ENCODE data around the gene CLCNKA. TPM values are rescaled to one million over a fixed set of nuclear protein-coding genes. Genes with fewer than 3 reads are reported as not detected.
A peak's percentile ranks its signal among the peaks of the same experiment; 100 is the strongest.
"Not testable (repeated sequence)": the region's sequence is repeated elsewhere in the genome, so short reads cannot be mapped to it uniquely, and the experiment has no call there.

Gene CLCNKA
- not detected for total RNA-seq

- Mint-ChIP-seq H3K36me3 (ENCODE audit: insufficient read depth) (no peaks in the 10 kb centered on the region), H3K4me1 (ENCODE audit: low read depth) (no peaks in the 10 kb centered on the region), H3K4me3 (no peak within 1 kb of the TSS), H3K9me3 (no peaks in the 10 kb centered on the region), H3K27me3 (ENCODE audit: low read depth) (no peaks in the 10 kb centered on the region)
- ATAC-seq (no peak), DNase-seq (no peak)
These were observed at the start of gene CLCNKA for GRCh38 chr1:16021681-16022080. Gene CLCNKA (plus strand): TSS chr1:16022036. CDS start chr1:16022620, 584 bp downstream.

GRCh38 chr1:15972409-15972808 lies 49.4 kb upstream of the CLCNKA start:
- no peaks in the 10 kb centered on the region for H3K27me3 Mint-ChIP-seq (ENCODE audit: low read depth)
- H3K9me3 Mint-ChIP-seq: no peaks in the 10 kb centered on the region
- no peak overlapping the region for H3K4me3 Mint-ChIP-seq
- H3K36me3 Mint-ChIP-seq (ENCODE audit: insufficient read depth): peaks cover 39% of the 10 kb centered on the region
- ATAC-seq (no peak), DNase-seq (no peak)
- H3K4me1 Mint-ChIP-seq (ENCODE audit: low read depth): peaks cover 62% of the 10 kb centered on the region

- Mint-ChIP-seq H3K27me3 (ENCODE audit: low read depth) (no peaks in the 10 kb centered on the region), H3K4me3 (no peak overlapping the region), H3K9me3 (no peaks in the 10 kb centered on the region), H3K4me1 (ENCODE audit: low read depth) (peaks cover 50% of the 10 kb centered on the region), H3K36me3 (ENCODE audit: insufficient read depth) (peaks cover 34% of the 10 kb centered on the region)
- ATAC-seq: no peak
- no peak for DNase-seq
These were observed 48.1 kb upstream of the CLCNKA start for GRCh38 chr1:15973772-15974171.

GRCh38 chr1:15974855-15975254 lies 47.0 kb upstream of the CLCNKA start:
- Mint-ChIP-seq H3K9me3 (no peaks in the 10 kb centered on the region), H3K4me3 (peak overlapping the region; percentile 90), H3K36me3 (ENCODE audit: insufficient read depth) (peaks cover 29% of the 10 kb centered on the region), H3K27me3 (ENCODE audit: low read depth) (no peaks in the 10 kb centered on the region), H3K4me1 (ENCODE audit: low read depth) (peaks cover 52% of the 10 kb centered on the region)
- DNase-seq (no peak), ATAC-seq (peak; percentile 44 to 53)

- DNase-seq: peak; percentile 82
- no peaks in the 10 kb centered on the region for H3K9me3 Mint-ChIP-seq
- H3K4me3 Mint-ChIP-seq: peak overlapping the region; percentile 90
- H3K27me3 Mint-ChIP-seq (ENCODE audit: low read depth): no peaks in the 10 kb centered on the region
- H3K4me1 Mint-ChIP-seq (ENCODE audit: low read depth): peaks cover 46% of the 10 kb centered on the region
- peak; percentile 74 to 80 for ATAC-seq
- peaks cover 24% of the 10 kb centered on the region for H3K36me3 Mint-ChIP-seq (ENCODE audit: insufficient read depth)
These were observed 46.5 kb upstream of the CLCNKA start for GRCh38 chr1:15975358-15975804.

GRCh38 chr1:15975805-15976680 lies 45.8 kb upstream of the CLCNKA start, which contains the start of gene ZBTB17:
Gene ZBTB17 (minus strand): TSS chr1:15976101. CDS start chr1:15948495, 27,606 bp downstream.
- peak; percentile 84 for ATAC-seq
- DNase-seq: peak; percentile 96
- Mint-ChIP-seq H3K9me3 (no peaks in the 10 kb centered on the region), H3K4me3 (peak within 1 kb of the TSS; percentile 90), H3K4me1 (ENCODE audit: low read depth) (peaks cover 40% of the 10 kb centered on the region), H3K36me3 (ENCODE audit: insufficient read depth) (peaks cover 20% of the 10 kb centered on the region), H3K27me3 (ENCODE audit: low read depth) (no peaks in the 10 kb centered on the region)

- not testable (repeated sequence) for DNase-seq; ATAC-seq; H3K36me3 Mint-ChIP-seq (ENCODE audit: insufficient read depth); H3K4me3 Mint-ChIP-seq; H3K27me3 Mint-ChIP-seq (ENCODE audit: low read depth); H3K9me3 Mint-ChIP-seq
- peaks cover 29% of the 10 kb centered on the region for H3K4me1 Mint-ChIP-seq (ENCODE audit: low read depth)
These were observed 43.9 kb upstream of the CLCNKA start for GRCh38 chr1:15977947-15978346.

GRCh38 chr1:15981679-15982078 lies 40.2 kb upstream of the CLCNKA start:
- no peak for DNase-seq
- H3K36me3 Mint-ChIP-seq (ENCODE audit: insufficient read depth): no peaks in the 10 kb centered on the region
- H3K4me1 Mint-ChIP-seq (ENCODE audit: low read depth): peaks cover 20% of the 10 kb centered on the region
- ATAC-seq: no peak
- no peak overlapping the region for H3K4me3 Mint-ChIP-seq
- H3K27me3 Mint-ChIP-seq (ENCODE audit: low read depth): peaks cover 1% of the 10 kb centered on the region
- no peaks in the 10 kb centered on the region for H3K9me3 Mint-ChIP-seq

- no peak for DNase-seq
- Mint-ChIP-seq H3K36me3 (ENCODE audit: insufficient read depth) (no peaks in the 10 kb centered on the region), H3K9me3 (no peaks in the 10 kb centered on the region), H3K4me1 (ENCODE audit: low read depth) (peaks cover 19% of the 10 kb centered on the region), H3K27me3 (ENCODE audit: low read depth) (peaks cover 1% of the 10 kb centered on the region), H3K4me3 (no peak overlapping the region)
- ATAC-seq: no peak
These were observed 38.6 kb upstream of the CLCNKA start for GRCh38 chr1:15983275-15983674.

- DNase-seq (no peak), ATAC-seq (peak in 1 of 2 donors; percentile 38)
- Mint-ChIP-seq H3K4me3 (no peak overlapping the region), H3K4me1 (ENCODE audit: low read depth) (peaks cover 17% of the 10 kb centered on the region), H3K36me3 (ENCODE audit: insufficient read depth) (no peaks in the 10 kb centered on the region), H3K27me3 (ENCODE audit: low read depth) (peaks cover 1% of the 10 kb centered on the region), H3K9me3 (no peaks in the 10 kb centered on the region)
These were observed 36.1 kb upstream of the CLCNKA start for GRCh38 chr1:15985611-15986297.

- no peak overlapping the region for H3K4me3 Mint-ChIP-seq
- ATAC-seq (no peak), DNase-seq (no peak)
- H3K27me3 Mint-ChIP-seq (ENCODE audit: low read depth): peaks cover 1% of the 10 kb centered on the region
- H3K36me3 Mint-ChIP-seq (ENCODE audit: insufficient read depth): no peaks in the 10 kb centered on the region
- H3K9me3 Mint-ChIP-seq: no peaks in the 10 kb centered on the region
- H3K4me1 Mint-ChIP-seq (ENCODE audit: low read depth): peaks cover 11% of the 10 kb centered on the region
These were observed 32.7 kb upstream of the CLCNKA start for GRCh38 chr1:15988856-15989736.

- DNase-seq (no peak), ATAC-seq (no peak)
- H3K27me3 Mint-ChIP-seq (ENCODE audit: low read depth): peaks cover under 1% of the 10 kb centered on the region
These were observed 32.1 kb upstream of the CLCNKA start for GRCh38 chr1:15989776-15990175.

GRCh38 chr1:15991427-15992186 lies 30.2 kb upstream of the CLCNKA start:
- DNase-seq (no peak), ATAC-seq (no peak)
- Mint-ChIP-seq H3K9me3 (no peaks in the 10 kb centered on the region), H3K4me1 (ENCODE audit: low read depth) (no peaks in the 10 kb centered on the region), H3K27me3 (ENCODE audit: low read depth) (no peaks in the 10 kb centered on the region), H3K36me3 (ENCODE audit: insufficient read depth) (no peaks in the 10 kb centered on the region), H3K4me3 (no peak overlapping the region)

More at GRCh38 chr1:15989776-15990175, 32.1 kb upstream of the CLCNKA start:
- no peak overlapping the region for H3K4me3 Mint-ChIP-seq
- H3K4me1 Mint-ChIP-seq (ENCODE audit: low read depth): peaks cover 9% of the 10 kb centered on the region
- H3K36me3 Mint-ChIP-seq (ENCODE audit: insufficient read depth): no peaks in the 10 kb centered on the region
- H3K9me3 Mint-ChIP-seq: no peaks in the 10 kb centered on the region
